NCI-H2171 (cell line): ENCODE data around the gene NUDT22.
A peak's percentile ranks its signal among the peaks of the same experiment; 100 is the strongest.

Experiments used
- DNase-seq: peaks from one replicate; lab custom pipeline; 2025; lab: John Stamatoyannopoulos, UW

NUDT22 gene, protein sequence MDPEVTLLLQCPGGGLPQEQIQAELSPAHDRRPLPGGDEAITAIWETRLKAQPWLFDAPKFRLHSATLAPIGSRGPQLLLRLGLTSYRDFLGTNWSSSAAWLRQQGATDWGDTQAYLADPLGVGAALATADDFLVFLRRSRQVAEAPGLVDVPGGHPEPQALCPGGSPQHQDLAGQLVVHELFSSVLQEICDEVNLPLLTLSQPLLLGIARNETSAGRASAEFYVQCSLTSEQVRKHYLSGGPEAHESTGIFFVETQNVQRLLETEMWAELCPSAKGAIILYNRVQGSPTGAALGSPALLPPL

DNA sequence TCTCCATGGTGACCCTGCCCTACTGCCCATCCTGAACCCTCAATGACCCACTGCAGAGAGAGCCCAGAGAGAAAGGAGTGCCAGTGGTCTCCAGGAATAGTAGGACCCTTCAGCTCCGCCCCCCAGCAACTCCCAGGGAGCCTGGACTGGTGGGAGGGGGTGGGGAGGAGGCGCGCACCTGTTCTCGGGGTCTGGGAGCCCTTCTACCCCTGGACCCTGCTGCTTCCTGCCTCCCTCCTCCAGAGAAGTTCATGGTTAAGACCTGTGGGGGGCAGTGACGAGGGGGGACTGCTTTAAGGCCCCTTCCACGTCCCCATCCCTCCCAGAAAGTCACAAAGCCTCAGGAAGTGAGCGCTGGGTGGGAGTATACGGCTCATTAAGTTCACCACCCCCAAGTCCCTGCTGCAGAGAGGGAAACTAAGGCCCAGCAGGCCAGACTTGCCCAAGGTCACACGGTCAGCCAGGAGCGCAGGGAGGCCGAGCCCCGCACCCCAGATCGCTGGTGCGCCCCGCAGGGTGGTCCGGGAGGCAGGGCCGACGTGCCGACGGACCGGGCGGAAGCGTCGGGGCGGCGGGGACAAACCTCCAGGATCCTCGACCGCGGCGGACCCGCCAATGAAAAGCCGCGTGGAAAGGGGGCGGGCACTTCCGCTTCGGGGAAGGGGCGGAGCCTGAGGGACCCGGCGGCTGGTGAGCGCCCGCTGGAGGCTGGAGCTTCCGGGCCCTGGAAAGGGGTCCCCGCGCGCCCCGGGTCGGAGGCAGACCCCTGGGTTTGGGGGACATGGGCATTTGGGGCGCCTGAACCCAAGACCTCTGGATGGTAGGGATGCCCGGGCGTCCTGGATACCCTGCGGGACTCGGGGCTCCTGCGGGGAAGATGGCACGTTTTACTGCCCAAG, at the start of gene NUDT22, which contains the start of gene TRPT1:
Gene NUDT22 (plus strand): TSS at position 667 of the 899 bp plus-strand sequence. CDS start 379 bp downstream, outside the sequence.
Gene TRPT1 (minus strand): TSS at position 579 of the 899 bp plus-strand sequence. CDS start 326 bp downstream, at position 253.
- peak; percentile 90 for DNase-seq

DNA sequence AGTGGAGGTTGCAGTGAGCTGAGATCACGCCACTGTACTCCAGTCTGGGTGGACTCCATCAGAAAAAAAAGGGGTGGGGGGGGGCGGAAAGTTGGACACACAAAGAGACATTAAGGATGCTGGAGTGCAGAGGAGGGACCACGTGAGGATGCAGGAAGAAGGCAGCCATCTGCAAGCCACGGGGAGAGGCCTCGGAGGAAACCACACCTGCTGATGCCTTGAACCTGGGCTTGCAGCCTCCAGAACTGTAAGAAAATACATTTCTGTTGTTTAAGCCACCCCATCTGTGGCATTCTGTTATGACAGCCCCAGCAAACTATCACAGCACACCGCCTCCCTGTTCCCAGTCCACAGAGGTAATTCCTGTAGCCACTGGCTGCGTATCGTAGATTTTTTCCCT, 49.3 kb upstream of the NUDT22 start:
- DNase-seq = no peak

DNA sequence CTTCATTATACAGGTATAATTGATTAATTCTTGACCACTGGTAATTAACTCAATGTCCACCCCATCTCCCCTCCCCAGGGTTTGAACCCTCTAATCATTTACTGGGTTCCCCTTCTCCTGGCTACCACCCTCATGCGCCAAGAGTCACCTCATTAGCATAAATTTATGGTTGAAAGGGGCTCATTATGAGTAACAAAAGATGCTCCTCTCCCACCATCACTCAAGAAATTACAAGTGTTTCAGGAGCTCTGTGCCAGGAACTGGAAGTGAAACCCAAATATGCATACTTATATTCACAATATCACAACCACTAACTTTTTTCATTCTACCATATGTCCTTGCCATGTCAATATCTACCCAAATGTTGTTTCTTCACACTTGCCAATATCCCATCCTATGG, 47.9 kb upstream of the NUDT22 start:
- DNase-seq = no peak

DNA sequence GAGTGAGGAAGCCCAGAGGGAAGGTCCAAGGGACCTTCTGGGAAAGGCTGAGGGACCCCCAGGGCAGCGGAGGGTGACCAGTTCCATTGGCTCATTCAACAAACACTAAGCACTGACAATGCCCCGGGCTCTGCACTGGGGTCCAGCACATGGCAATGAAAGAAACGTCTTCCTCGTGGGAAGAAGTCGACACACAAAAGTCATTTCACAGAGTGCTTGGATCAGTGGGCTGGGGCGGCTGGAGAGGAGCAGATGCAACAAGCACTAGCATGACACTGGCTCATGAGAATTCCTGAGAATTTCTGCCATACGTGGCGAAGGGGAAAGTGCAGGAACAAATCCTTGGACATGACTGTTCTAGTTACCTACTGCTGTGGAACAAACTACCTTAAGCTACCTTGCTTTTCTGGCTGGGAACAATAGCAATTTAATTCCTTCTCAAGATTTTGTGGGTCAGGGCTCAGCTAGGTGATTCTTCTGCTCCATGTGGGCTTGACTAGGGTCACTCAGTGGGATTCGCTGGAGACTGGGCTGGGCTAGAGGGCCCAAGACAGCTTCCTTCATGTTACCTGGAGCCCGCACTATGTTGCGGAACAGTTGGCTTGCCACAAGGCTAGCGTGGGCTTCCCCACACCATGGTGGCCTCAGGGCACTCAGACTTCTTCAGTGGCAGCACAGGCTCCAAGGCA, 47.0 kb upstream of the NUDT22 start:
- no peak for DNase-seq

DNA sequence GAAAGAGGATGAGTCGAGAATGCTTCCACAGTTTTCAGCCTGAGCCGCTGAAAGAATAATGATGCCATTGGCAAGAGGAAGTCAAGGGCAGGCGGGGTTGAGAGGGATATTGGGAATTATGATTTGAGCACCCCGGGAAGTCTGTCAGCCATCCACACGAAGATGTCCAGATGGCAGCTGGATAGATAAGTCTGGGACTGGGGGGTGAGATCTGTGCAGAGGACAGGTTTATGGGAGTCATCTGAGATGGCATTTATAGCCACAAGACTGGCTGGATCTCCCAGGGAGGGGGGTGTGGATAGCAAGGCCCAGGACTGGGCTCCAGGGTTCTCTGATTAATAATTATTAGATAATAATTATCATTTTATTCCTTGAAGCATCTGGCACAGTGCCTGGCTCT, 45.2 kb upstream of the NUDT22 start:
- DNase-seq = no peak

DNA sequence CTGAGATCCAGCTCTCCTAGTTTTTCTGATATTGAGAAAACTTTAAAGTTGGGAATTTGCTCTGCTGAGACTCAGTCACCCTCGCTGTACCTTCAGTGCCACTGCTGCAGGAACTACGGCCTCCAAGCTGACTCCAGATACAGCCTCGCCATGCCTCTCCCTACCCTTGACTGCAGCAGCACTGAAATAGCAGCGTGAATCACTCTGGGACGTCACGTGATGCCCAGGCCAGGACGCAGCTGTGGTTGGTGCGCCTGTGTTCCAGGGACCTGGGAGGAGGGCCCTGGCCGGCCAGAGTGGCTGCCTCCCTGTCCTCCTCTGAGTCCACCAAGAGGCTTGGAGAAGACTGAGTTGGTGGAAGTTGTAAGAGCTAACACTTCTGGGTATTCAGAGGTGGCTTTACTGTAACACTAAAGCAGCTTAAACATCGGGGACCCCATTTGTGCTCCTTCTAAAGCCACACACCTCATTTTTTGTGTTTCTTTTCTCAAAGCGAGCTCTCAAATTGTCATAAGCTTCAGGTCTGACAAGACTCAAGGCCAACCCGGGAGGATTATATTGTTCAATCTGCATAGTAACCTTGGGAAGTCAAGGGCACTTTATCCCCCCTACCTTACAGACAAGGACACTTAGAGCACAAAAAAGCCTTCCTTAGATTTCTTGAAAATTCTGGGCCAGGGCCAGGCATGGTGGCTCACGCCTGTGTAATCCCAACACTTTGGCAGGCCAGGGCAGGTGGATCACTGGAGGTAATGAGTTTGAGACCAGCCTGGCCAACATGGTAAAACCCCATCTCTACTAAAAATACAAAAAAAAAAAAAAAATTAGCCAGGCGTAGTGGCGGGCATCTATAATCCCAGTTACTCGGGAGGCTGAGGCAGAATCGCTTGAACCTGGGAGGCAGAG, 44.3 kb upstream of the NUDT22 start:
- DNase-seq = peak; percentile 47

DNA sequence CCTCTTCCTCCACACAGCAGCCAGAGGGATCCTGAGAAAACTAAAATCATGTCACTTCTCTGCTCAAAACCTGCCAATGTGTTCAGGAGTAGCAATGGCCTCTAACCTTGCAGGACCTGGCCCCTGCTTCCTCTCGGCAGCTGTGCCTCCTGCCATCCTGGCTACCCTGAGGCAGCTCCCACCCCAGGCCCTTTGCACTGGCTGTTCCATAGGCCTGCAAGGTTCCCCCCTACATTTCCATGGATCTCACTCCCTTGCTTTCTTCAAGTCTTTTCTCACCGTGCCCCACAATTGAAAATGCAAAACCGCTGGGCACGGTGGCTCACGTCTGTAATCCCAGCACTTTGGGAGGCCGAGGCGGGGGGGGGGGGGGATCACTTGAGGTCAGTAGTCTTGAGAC, 42.2 kb upstream of the NUDT22 start:
- no peak for DNase-seq

DNA sequence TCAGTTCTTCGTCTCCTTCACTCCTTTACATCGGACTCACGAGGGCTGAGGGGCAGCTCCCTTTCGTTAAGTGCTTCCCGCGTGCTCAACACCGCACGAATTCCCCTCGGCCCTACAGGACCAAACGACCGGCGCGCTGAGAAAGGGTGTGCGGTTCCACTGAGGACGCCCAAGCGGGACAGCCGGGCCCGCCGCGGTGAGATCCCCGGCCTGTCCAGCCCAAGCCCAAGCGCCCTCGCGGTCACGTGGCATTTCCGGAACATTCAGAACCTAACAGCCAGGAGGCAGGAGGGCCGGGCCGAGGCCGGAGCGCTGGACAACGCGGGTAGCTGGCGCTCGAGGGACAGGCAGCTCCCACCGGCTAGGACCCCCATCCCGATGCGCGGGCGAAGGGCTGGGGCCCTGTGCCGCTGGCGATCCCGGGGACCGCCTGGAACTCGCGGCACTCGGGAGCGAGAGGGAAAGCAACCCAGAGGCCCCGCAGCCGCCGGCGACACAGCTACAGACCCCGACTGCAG, 40.8 kb upstream of the NUDT22 start:
- DNase-seq = peak; percentile 31

DNA sequence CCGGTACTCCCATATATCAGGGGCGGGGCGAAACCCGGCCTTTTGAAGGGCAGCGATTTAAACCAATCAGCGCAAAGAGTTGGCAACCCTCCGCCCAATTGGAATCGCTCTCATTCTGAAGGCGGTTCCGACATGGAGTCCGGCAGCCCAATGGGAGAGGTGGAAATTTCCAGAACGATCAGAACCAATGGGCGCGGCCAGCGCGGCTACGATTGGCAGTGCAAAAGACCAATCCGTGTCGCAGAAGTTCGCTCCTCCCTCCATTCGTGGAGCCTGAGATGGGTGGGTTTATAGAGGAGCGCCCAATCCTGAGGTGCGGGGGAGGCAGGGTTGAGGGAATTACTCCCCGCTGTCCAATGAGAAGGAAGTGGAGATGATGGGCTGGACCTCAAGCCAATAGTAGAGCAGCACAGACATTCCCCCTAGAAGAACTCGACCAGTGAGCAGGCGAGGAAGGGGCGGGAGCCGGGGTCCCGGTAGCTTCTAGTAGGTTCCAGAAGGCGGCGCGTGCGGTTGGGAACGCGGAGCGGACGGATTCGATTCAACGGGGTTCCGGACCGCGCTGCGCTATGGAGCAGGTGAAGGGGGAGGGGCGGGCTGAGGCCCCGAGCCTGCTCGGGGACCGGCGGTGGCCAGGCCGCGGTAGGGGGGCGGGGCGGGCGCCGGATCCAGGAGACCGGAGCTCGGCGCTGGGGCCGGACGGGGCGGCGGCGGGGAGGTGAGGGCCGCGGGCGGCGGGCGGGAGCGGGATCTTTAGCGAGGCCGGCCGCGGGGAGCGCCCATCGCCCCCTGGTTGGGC, 40.2 kb upstream of the NUDT22 start, which contains the start of gene STIP1:
Gene STIP1 (plus strand): TSS at position 479 of the 799 bp plus-strand sequence. CDS start 91 bp downstream, at position 570.
- DNase-seq = peak; percentile 100

DNA sequence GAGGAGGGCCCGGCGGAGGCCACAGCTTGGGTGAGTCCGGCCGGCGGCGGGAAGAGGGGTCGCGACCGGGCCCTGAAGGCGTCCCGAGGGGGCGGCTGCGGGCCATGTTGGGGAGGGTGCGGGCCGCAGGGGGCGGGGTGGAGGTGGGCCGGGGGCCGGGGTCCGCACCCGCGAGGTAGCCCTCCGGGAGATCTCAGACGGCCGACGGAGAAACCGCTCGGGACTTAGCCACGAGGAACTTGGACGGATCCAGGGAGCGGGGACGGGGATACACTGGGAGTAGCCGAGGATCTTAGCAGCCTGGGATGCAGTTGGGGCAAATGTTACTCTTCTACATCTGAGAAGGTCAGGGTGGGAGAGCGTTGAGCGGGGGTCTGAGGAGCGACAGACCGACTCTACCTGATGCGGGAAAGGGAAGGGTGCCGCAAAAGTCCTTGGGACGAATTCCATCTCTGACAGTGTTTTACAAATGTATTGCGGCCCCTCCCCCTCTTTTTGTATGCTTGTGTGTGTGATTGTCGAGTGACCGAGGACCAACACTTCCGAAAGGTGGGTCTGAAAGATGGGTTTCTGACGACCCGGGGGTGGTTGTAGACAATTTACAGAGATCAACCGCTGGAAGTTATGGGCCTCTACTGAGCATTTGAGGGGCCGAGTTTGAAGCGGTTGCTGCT, 39.4 kb upstream of the NUDT22 start:
- DNase-seq = no peak

DNA sequence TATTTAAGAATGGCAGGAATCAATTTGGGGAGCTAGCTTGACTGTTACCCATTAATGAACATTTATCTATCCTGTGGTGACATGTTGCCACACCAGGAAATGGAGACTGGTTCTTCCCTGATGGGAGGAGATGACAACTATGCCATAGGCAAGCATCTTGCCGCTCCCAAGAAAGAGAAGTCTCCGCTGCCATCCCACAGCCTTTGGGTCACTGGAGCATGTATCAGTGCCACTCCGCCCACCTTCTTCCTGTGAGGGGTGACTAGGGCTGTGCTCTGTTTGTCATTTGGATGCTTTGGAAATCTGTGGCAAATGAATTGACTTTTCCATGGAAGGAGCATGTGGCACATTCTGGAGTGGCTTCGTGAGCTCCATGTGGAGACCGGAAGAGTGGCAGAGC, 33.6 kb upstream of the NUDT22 start:
- no peak for DNase-seq

DNA sequence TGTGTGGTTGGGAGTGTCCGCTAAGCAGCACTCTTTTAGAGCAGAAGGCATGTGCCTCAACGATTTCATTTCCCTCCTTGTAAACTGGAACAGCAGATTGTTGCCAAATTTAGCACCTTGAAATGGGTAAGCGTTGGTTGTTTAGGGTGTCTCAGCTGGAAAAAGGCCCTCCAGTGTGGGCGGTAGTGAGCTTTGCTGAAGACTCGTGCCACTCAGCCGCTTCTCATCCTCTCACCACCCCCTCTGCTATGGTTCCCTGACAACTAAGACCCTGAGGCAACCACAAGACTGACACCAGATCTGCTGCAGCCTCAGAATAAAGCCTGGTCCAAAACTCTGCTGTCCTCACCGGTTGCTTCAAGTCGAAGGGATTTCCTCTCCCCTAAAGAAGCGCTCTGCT, 29.4 kb upstream of the NUDT22 start:
- no peak for DNase-seq

DNA sequence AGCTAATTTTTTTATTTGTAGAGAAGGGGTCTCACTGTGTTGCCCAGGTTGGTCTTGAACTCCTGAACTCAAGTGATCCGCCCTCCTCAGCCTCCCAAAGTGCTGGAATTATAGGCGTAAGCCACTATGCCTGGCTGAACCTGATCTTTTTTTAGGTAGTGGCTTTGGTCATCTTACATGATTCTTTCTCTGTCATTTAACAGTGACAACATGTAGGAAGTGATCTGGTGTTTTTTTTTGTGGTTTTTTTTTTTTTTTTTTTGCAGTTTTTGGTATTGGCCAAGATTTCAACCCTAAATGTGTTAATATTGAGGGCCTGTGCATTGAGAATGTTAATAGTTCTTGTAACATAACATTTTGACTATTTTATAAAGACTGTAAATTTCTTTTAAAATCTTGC, 27.6 kb upstream of the NUDT22 start:
- no peak for DNase-seq

DNA sequence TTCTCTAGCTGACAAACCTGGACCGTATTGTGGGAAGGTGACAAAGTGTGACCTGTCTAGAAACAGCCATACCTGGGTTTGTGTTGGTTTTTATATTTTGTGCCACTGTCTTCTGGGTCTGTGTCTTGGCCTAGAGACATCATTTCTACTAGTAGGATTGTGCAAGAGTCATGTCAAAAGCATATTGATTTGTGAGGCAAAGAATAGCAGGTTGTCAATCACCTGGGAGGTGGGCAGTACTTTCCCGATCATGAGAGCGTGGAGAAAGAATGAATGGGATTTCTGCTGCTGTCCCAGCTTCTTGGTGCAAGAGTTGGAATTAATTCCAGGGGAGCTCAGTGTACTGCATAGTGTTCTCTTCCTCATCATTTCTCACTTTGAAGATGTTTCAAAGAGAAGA, 24.5 kb upstream of the NUDT22 start:
- DNase-seq = no peak

DNA sequence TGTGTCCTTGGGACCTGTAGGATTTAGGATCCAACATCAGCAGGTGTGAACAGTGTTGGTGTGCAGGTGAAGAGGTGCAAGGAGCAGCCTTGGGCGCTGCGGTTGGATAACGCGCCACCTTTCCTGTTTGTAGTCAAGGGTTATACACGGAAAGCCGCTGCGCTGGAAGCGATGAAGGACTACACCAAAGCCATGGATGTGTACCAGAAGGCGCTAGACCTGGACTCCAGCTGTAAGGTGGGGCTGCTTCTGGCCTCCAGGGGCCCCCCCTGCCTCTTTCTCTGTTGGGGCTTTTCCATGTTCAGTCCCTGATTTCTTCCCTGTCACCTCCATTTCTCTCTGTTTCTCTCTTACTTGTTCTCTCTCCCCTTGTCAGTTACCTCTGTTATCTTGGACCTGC, 23.1 kb upstream of the NUDT22 start:
- no peak for DNase-seq

DNA sequence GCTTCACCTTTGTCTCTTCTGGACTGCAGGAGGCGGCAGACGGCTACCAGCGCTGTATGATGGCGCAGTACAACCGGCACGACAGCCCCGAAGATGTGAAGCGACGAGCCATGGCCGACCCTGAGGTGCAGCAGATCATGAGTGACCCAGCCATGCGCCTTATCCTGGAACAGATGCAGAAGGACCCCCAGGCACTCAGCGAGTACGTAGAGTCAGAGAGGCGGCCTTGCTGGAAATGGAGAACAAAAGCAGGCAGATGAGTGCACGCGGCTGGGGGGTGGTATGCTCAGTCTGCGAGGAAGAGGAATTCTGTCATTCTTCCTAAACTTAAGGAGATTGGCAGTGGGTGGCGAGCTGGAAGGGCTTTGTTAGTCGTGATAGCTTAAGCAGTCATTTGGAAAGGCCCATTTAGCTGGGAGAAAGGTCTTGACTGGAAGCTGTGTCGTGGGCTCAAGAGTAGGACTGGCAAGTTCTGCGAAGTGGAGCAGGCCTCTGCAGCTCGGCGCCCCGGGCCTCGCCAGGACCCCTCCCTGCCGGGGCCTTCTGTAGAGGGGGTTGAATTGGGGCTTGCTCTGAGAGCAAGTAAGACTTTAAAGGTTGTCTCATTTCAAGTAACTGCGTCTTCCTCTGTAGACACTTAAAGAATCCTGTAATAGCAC, 22.5 kb upstream of the NUDT22 start:
- no peak for DNase-seq

DNA sequence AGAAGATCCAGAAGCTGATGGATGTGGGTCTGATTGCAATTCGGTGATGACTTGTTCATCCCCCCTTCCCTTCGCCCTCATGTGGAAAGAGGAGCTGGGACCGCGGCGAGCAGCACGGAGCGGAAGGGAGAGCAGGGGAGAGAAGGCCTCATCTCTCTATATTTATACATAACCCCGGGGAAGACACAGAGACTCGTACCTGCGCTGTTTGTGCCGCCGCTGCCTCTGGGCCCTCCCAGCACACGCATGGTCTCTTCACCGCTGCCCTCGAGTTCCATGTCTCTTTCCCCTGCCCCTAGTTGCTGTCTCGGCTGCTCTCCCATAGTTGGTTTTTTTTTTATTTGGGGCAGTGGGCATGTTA, 22.0 kb upstream of the NUDT22 start:
- DNase-seq = no peak

DNA sequence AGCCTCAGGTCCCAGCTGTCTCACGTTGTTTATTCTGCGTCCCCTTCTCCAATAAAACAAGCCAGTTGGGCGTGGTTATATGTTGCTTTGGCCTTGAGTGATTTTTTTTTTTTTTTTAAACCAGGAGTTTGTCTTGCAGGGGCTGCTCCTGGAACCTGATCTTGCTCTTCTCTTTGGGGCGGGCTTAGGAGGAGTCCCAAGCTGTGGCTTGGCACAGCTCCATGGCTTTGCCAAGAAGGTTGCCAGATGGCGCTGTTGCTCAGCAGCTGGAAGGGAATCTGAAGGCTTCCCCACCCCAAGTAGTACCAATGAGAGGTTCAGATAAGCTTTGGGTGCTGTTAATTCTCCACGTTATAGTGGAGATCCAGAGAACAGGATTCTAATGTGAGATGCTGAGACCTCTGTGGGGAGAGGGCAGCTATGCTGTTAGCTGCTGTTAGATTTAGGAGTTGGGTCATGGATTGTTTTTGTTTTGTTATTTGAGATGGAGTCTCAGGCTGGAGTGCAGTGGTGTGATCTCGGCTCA, 21.5 kb upstream of the NUDT22 start:
- DNase-seq = peak; percentile 99
